GM12878 (cell line): Measurements from ENCODE around the gene AFTPH. TPM values are rescaled to one million over a fixed set of nuclear protein-coding genes. Genes with fewer than 3 reads are reported as not detected.

Experiments used
- ATAC-seq: fragments of 200-7000 bp; cut with Tn5 transposase; 3 replicates; pipeline ENCODE4 v1.9.1; 2020; ENCODE audit warnings: mild to moderate bottlenecking, moderate library complexity
- BruUV-seq: library from RNA; stranded (reverse); fragments of 400-500 nt; replicated peaks from 2 replicates; lab custom pipeline; 2021; lab: Mats Ljungman, UMichigan
- CTCF ChIA-PET: fragments of 300-600 bp; sonication (Branson Sonifier 250); formaldehyde crosslinking; extraction: SDS; loops from one replicate; lab custom pipeline; 2021; ENCODE audit warnings: inconsistent platforms; lab: Yijun Ruan, JAX
- POLR2A ChIA-PET: fragments of 350-600 bp; formaldehyde crosslinking; extraction: SDS; loops from one replicate; lab custom pipeline; 2021; ENCODE audit warnings: inconsistent platforms; lab: Charles Lee
- RAD21 ChIA-PET: fragments of 300-600 bp; sonication (Branson Sonifier 250); formaldehyde crosslinking; loops from one replicate; lab custom pipeline; 2023; ENCODE audit warnings: antibody characterized with exemption; ENCODE audit not compliant: unreplicated experiment; lab: Charles Lee
- SMC1A ChIA-PET: fragments of 300-600 bp; sonication (Branson Sonifier 250); formaldehyde crosslinking; loops from one replicate; lab custom pipeline; 2023; ENCODE audit not compliant: unreplicated experiment, uncharacterized antibody; lab: Charles Lee
- DNase-seq: peaks from one replicate; pipeline ENCODE4 v3.0.0-alpha.2; 2011; ENCODE audit warnings: low read depth, low spot score
- FAIRE-seq: peaks from 3 replicates; lab custom pipeline; 2011; peaks lifted over from hg19 to GRCh38; lab: Jason Lieb, UNC
- H2AFZ ChIP-seq: 2 replicates; pipeline ENCODE4 v1.6.0; 2011; ENCODE audit warnings: low read depth, low read length, control low read depth; ENCODE audit not compliant: control insufficient read depth
- H3K27ac ChIP-seq: 2 replicates; pipeline ENCODE4 v1.5.1; 2011; ENCODE audit warnings: control low read depth; ENCODE audit not compliant: control insufficient read depth, insufficient read depth
- H3K27me3 ChIP-seq, 2 experiments: replicated peaks in 1 of 2; 2 replicates each; pipeline versions ENCODE4 v1.6.0 to v1.6.1; 2011; ENCODE audit warnings: low read length in 1 of 2; ENCODE audit not compliant: control insufficient read depth in 2 of 2, insufficient read depth in 2 of 2
- H3K36me3 ChIP-seq, 2 experiments: 2 replicates each; pipeline ENCODE4 v1.5.1; 2011; ENCODE audit warnings: low read length in 1 of 2; ENCODE audit not compliant: control insufficient read depth in 2 of 2, insufficient read depth in 2 of 2
- H3K4me1 ChIP-seq: 2 replicates; pipeline ENCODE4 v1.6.1; 2011; ENCODE audit warnings: mild to moderate bottlenecking, low read length, moderate library complexity, mixed read lengths; ENCODE audit not compliant: control insufficient read depth, insufficient read depth
- H3K4me2 ChIP-seq: 2 replicates; pipeline ENCODE4 v1.6.0; 2011; ENCODE audit warnings: control low read depth; ENCODE audit not compliant: control insufficient read depth, insufficient read depth
- H3K4me3 ChIP-seq: fragments of 200-600 bp; sonication (generic); 2 replicates; pipeline ENCODE4 v1.5.1; 2016
- H3K79me2 ChIP-seq: 2 replicates; pipeline ENCODE4 v1.6.0; 2011; ENCODE audit warnings: low read length; ENCODE audit not compliant: control insufficient read depth, insufficient read depth
- H3K9ac ChIP-seq: 2 replicates; pipeline ENCODE4 v1.8.0; 2011; ENCODE audit warnings: low read length, control low read depth, mixed read lengths; ENCODE audit not compliant: control insufficient read depth, insufficient read depth
- H3K9me3 ChIP-seq: replicated peaks from 3 replicates; pipeline ENCODE4 v1.5.1; 2011; ENCODE audit warnings: mild to moderate bottlenecking, low read length; ENCODE audit not compliant: control insufficient read depth, insufficient read depth
- H4K20me1 ChIP-seq: 2 replicates; pipeline ENCODE4 v1.6.0; 2011; ENCODE audit not compliant: control insufficient read depth, insufficient read depth
- ATF3 ChIP-seq: IDR thresholded peaks from 2 replicates; pipeline ENCODE4 v1.6.1; 2011; ENCODE audit warnings: low read depth, mild to moderate bottlenecking, low read length, moderate library complexity, borderline replicate concordance; ENCODE audit errors: extremely low read depth
- CBX5 ChIP-seq: sonication (generic); IDR thresholded peaks from 2 replicates; pipeline ENCODE4 v1.6.1; 2016; ENCODE audit warnings: low read depth, moderate library complexity, mild to moderate bottlenecking, inconsistent platforms
- EZH2 ChIP-seq: IDR thresholded peaks from 2 replicates; pipeline ENCODE4 v1.6.1; 2012; ENCODE audit warnings: low read depth, mild to moderate bottlenecking, control low read depth, inconsistent platforms, low read length, borderline replicate concordance; ENCODE audit not compliant: control insufficient read depth
- HDAC2 ChIP-seq: fragments of 200-600 bp; sonication (generic); IDR thresholded peaks from 2 replicates; pipeline ENCODE4 v1.6.1; 2017
- NFIC ChIP-seq: IDR thresholded peaks from 2 replicates; pipeline ENCODE4 v1.6.1; 2012; ENCODE audit warnings: low read depth, mild to moderate bottlenecking, inconsistent platforms, low read length, moderate library complexity
- PKNOX1 ChIP-seq: fragments of 450-650 bp; IDR thresholded peaks from 2 replicates; pipeline ENCODE4 v1.6.1; 2016; ENCODE audit warnings: mild to moderate bottlenecking
- WGBS: methylation state at CpG from one replicate; pipeline ENCODE4 v1.1.6; 2016; ENCODE audit warnings: low lambda C conversion rate; ENCODE audit not compliant: insufficient replicate concordance, insufficient coverage; ENCODE audit errors: missing lambda C conversion rate; 5-methylcytosine and 5-hydroxymethylcytosine counted together
- in situ Hi-C: fragments of 300-500 bp; cut with MboI; formaldehyde crosslinking; loops from 9 replicates; pipeline ENCODE4 v1.14.3; 2018; ENCODE audit warnings: mixed read lengths
- intact Hi-C: fragments of 100-400 bp; cut with micrococcal nuclease; formaldehyde crosslinking; loops from one replicate; pipeline ENCODE4 v1.14.2; 2022; ENCODE audit not compliant: unreplicated experiment
- polyA plus RNA-seq, 11 experiments: library from polyadenylated mRNA; depleted of rRNA in 4 of 11; unstranded in 6 of 11; stranded (reverse) in 5 of 11; fragments of >200 nt; fragmentation: Nextera tagmentation in 4 of 11; fragmentation: Illumina TruSeq in 1 of 11; extraction: Ambion mirVana in 4 of 11; extraction: Trizol in 1 of 11; gene quantifications; 1 replicate in 1 of 11; 2 replicates in 10 of 11; pipeline versions ENCODE4 v1.2.1 to v1.2.3, GENCODE V29; 2011 to 2016; ENCODE audit warnings: inconsistent platforms in 2 of 11, missing spikeins in 2 of 11, low read depth in 1 of 11
- total RNA-seq, 4 experiments: library from RNA; depleted of rRNA in 3 of 4; stranded (reverse); fragments of >200 nt in 3 of 4; fragmentation: Illumina TruSeq in 1 of 4; extraction: Trizol in 1 of 4; gene quantifications; 2 replicates each; pipeline versions ENCODE4 v1.2.1 to v1.2.3, GENCODE V29; 2013 to 2021

The AFTPH gene
- total and polyA plus RNA-seq, 10 of the 15 experiments (the other 5 are each of a cell fraction or from before 2014, with no cell fraction given), result 25.6 to 77.3 (median 39.5) TPM

DNA sequence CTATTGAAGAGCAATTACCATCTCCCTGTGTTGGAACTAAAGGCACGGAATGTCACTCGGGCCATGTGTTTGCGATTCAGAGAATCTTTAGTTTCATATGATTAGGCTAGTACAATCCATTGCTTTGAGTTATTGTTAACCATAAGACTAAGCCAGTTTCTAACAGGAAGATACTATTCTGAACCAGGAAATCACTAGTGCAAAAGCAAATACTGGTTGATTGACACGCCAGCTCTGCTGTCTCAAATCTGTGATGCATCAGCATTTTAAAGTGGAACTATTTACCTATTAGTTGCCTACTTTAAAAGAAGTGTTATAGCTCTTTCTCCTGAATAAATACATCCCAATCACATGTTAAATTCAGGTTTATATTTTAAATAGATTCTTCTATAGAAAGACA is 61.9 kb downstream of the AFTPH start:
- Histone ChIP-seq H3K79me2 (peaks cover 3% of the 10 kb centered on the region), H4K20me1 (no peaks in the 10 kb centered on the region), H3K36me3 (peaks cover 0 to 22% of the 10 kb centered on the region in 2 experiments; a peak in 3 of 4 replicates), H3K9ac (no peak overlapping the region), H2AFZ (no peak overlapping the region), H3K27ac (no peak overlapping the region), H3K9me3 (no peaks in the 10 kb centered on the region), H3K27me3 (no peaks in the 10 kb centered on the region), H3K4me2 (no peak overlapping the region), H3K4me3 (no peak overlapping the region), H3K4me1 (peaks cover 40% of the 10 kb centered on the region)
- no peak for TF ChIP-seq EZH2
- TF ChIP-seq ATF3, result no peak
- TF ChIP-seq CBX5, result no peak
- TF ChIP-seq HDAC2, result no peak
- TF ChIP-seq PKNOX1, result peak; percentile 93
- TF ChIP-seq NFIC, result 0 out of 2 replicates have a peak, but pooled peaks have one; percentile 0
- SMC1A ChIA-PET, result interaction anchor here (0.6 to 4.5 kb wide), 27 partner anchors 10 to 329 kb away, joined by 3 to 50 read pairs (median 5); partner anchors contain the start of genes AFTPH and SERTAD2
- BruUV-seq, result no TSS peak
- in situ Hi-C loops (no loop called here), intact Hi-C loops (loop anchor here (2.0 kb wide), 3 partner anchors 61 to 447 kb away; no protein-coding TSS in a partner anchor)
- POLR2A ChIA-PET, result interaction anchor here (1.8 to 2.0 kb wide), 2 partner anchors 63 to 276 kb away, joined by 4 to 10 read pairs; partner anchors contain the start of gene AFTPH
- CTCF ChIA-PET, result interaction anchor here (0.6 to 7.8 kb wide), 29 partner anchors 9 to 454 kb away, joined by 3 to 80 read pairs (median 8); partner anchors contain the start of gene AFTPH
- FAIRE-seq, result no peak
- ATAC-seq, result no peak
- 13% methylated on average over 4 of the region's 4 CpGs for WGBS
- DNase-seq, result no peak
- RAD21 ChIA-PET, result interaction anchor here (0.6 to 2.3 kb wide), 21 partner anchors 20 to 536 kb away, joined by 3 to 20 read pairs (median 5); partner anchors contain the start of gene AFTPH
